Measurements from ENCODE around the gene GLCCI1.

DNA sequence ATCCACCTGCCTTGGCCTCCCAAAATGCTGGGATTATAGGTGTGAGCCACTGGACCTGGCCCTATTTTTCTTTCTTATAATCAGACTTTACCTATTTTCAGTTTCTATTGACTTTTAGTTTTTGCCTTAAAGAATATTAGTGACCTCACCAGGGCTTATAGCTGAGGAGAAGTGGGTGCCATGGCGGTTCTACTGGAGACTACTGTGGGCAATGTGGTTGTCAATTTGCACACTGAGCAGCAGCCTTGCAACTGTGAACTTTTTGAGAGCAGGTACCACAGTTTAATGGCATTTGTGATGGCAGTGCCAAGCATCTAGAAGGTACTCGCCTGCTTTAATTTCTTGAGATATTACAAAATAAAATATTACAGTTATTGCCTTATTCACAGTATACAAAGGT, 11.5 kb downstream of the GLCCI1 start:
- TF ChIP-seq, protein P1, sequence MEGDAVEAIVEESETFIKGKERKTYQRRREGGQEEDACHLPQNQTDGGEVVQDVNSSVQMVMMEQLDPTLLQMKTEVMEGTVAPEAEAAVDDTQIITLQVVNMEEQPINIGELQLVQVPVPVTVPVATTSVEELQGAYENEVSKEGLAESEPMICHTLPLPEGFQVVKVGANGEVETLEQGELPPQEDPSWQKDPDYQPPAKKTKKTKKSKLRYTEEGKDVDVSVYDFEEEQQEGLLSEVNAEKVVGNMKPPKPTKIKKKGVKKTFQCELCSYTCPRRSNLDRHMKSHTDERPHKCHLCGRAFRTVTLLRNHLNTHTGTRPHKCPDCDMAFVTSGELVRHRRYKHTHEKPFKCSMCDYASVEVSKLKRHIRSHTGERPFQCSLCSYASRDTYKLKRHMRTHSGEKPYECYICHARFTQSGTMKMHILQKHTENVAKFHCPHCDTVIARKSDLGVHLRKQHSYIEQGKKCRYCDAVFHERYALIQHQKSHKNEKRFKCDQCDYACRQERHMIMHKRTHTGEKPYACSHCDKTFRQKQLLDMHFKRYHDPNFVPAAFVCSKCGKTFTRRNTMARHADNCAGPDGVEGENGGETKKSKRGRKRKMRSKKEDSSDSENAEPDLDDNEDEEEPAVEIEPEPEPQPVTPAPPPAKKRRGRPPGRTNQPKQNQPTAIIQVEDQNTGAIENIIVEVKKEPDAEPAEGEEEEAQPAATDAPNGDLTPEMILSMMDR (IDR thresholded peaks at IDR 0.05 in 2 of 3, conservative IDR thresholded peaks at IDR 0.05 in 1 of 3; ENCODE audit: borderline replicate concordance in 1 of 3, insufficient read depth in 1 of 3, low read depth in 2 of 3, low read length in 2 of 3) = no peak
- no peak for TF ChIP-seq POLR2A (IDR thresholded peaks at IDR 0.05; ENCODE audit: borderline replicate concordance, extremely low read depth, insufficient read depth, insufficient read length)
- no peak for TF ChIP-seq POLR2AphosphoS5 (IDR thresholded peaks at IDR 0.05; ENCODE audit: low read depth, low read length)
- TF ChIP-seq, protein P2, sequence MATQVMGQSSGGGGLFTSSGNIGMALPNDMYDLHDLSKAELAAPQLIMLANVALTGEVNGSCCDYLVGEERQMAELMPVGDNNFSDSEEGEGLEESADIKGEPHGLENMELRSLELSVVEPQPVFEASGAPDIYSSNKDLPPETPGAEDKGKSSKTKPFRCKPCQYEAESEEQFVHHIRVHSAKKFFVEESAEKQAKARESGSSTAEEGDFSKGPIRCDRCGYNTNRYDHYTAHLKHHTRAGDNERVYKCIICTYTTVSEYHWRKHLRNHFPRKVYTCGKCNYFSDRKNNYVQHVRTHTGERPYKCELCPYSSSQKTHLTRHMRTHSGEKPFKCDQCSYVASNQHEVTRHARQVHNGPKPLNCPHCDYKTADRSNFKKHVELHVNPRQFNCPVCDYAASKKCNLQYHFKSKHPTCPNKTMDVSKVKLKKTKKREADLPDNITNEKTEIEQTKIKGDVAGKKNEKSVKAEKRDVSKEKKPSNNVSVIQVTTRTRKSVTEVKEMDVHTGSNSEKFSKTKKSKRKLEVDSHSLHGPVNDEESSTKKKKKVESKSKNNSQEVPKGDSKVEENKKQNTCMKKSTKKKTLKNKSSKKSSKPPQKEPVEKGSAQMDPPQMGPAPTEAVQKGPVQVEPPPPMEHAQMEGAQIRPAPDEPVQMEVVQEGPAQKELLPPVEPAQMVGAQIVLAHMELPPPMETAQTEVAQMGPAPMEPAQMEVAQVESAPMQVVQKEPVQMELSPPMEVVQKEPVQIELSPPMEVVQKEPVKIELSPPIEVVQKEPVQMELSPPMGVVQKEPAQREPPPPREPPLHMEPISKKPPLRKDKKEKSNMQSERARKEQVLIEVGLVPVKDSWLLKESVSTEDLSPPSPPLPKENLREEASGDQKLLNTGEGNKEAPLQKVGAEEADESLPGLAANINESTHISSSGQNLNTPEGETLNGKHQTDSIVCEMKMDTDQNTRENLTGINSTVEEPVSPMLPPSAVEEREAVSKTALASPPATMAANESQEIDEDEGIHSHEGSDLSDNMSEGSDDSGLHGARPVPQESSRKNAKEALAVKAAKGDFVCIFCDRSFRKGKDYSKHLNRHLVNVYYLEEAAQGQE (IDR thresholded peaks at IDR 0.05; ENCODE audit: low read depth) = no peak
- TF ChIP-seq SIN3A (IDR thresholded peaks at IDR 0.05; ENCODE audit: low read depth) = no peak
- TF ChIP-seq SRF (IDR thresholded peaks at IDR 0.05; ENCODE audit: low read depth) = no peak
- no peak for TF ChIP-seq ELF1 (IDR thresholded peaks at IDR 0.05; ENCODE audit: borderline replicate concordance, low read depth)
- TF ChIP-seq RAD21 (IDR thresholded peaks at IDR 0.05; ENCODE audit: low read depth) = no peak

Measured in HCT116 (cell line).